ENCODE results near the gene SNX33.

- no peak for TF ChIP-seq CTCF (IDR thresholded peaks at IDR 0.05)
- TF ChIP-seq EZH2 (IDR thresholded peaks at IDR 0.05; ENCODE audit: borderline replicate concordance, insufficient read depth, low read depth, low read length, poor library complexity, severe bottlenecking) = no peak
Measured at GRCh38 chr15:75663931-75664421, 16.3 kb downstream of the SNX33 start.
